GM18517 (cell line): Measurements from ENCODE around the gene SRR.

ENCODE experiments used
- ATAC-seq: cut with Tn5 transposase; IDR thresholded peaks from one replicate; pipeline ENCODE4 v1.9.1; 2021; ENCODE audit warnings: mild to moderate bottlenecking, moderate library complexity; ENCODE audit not compliant: unreplicated experiment

Gene SRR

DNA sequence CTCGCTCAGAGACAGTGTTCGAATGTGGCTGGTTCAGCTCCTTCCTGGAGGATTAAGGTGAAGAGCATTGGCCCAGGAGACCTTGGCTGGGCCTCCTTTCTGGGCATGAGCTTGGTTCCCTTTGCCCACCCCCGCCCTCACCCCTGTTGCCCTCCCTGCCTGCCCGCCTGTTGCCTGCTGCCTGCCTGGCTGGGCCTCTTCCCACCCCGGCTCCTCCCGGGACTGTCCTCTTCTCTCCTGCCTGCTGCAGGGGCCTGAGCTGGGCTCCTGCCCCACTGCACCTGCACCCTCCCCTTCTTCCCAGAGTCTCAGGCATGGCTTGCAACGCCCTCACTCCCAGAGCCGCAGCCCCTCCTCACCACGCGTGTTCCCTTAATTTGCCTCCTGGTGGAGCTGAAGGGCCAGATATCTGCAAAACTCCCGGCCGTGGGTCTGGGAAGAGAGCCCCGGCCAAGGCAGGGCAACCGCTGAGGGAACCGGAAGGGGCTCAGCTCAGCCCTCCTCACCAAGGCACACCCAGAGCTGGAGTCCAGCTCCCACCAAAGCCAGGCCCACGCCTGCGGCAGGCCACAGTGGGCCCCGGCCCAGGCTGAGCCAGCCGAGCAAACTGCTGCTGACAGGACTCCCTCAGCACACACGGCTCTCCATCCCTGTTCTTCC is 65.9 kb downstream of the SRR start:
- ATAC-seq: no peak

DNA sequence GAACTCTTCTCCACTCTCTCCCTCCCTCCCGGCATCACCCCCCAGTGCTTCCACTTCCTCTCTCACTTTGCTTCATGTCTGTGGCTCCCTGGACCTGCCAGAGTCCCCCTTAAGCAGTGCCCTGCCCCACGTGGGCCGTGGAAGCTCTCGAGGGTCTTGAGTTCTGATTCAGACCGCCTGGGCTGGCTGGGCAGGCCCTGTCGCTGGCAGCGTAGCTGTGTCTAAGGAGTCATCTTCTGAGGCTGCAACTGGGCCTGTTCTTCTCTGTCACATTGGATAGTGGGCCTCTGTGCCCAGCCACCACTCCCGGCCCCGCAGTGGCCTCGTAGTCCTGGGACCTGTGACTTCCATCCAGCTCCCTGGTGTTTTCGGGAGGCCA is 66.5 kb downstream of the SRR start:
- no peak for ATAC-seq

DNA sequence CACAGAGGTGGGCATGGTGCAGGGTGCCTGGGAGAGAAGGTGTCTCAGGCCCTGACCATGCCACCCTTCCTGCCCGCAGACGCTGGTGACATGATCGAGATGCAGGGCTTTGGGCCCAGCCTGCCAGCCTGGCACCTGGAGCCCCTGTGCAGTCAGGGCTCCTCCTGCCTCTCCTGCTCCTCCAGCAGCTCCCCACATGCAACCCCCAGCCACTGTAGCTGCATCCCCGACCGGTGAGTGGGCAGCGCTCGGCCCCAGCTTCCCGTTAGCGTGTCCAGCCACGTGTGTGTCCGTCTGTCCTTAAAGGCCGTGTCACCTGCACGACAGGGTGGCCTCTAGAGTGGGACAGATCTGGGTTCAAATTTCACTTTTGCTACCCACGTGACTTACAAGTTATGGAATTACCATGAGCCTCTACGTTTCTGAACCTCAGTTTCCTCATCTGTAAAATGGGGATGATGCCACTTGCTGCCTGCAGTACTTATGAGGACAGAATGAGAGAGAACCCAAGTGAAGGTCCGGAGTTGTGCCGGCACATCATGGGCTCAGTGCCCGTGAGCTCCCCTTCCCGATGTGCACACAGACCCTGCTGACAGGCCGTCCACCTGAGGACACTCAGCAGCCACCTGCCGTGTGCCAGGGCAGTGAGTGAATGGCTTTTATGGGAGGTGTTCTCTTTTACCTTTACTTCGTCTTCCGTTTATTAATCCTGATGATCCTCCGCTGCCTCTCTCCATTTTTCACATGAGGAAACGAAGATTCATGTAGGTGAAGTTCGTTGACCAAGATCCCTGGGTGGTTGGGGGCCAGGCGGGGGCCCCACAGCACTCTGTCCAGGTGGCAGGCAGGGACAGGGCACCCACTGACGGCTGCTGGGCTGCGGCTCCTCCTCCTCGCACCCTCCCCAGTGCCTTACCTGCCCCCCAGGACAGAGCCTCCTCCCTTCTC is 67.7 kb downstream of the SRR start:
- ATAC-seq: no peak

DNA sequence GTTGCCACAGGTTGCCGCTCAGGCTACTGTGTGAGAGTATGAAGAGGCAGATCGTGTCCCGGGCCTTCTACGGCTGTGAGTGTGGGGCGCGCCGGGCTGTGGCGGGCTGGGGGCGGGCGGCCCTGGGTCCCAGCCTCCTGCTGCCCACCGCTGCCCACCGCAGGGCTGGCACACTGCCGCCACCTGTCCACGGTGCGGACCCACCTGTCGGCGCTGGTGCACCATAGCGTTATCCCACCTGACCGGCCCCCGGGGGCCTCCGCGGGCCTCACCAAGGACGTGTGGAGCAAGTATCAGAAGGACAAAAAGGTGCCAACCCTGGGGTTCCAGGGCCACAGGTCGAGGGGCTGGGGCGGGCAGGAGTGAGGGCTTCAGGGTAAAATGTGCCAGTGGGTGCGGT is 68.4 kb downstream of the SRR start:
- ATAC-seq: no peak

DNA sequence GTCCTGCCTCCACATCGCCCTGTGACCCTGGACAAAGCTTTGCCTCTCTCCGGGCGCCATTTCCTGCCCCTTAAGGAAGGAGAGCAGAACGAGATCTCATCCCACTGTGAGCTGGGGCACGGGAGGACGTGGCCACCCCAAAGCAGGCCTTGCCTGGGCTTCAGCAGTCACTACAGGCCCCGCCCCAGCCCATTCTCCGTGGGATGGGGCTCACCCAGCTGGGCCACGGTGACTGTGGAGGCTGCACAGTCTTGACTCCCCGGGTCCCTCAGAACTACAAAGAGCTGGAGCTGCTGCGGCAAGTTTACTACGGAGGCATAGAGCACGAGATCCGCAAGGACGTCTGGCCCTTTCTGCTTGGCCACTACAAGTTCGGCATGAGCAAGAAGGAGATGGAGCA is 68.9 kb downstream of the SRR start:
- ATAC-seq: no peak

DNA sequence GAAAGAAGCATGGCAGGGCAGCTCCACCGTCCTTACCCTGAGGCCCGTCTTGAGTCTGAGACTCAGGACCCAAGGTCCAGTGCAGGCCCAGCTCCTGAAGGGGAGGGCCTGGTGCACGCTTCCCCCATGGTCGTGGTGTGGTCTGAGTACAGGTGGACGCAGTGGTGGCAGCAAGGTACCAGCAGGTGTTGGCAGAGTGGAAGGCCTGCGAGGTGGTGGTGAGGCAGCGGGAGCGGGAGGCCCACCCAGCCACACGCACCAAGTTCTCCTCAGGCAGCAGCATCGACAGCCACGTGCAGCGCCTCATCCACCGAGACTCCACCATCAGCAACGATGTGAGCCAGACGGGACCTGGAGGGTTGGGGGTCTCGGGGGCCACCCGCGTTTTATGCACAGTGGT is 69.4 kb downstream of the SRR start:
- no peak for ATAC-seq
